SU-DHL-6 (cell line): ENCODE measurements around the gene SIGLEC1.

Experiments used
- H2AFZ ChIP-seq: fragments of 200-600 bp; sonication (generic); 2 replicates; pipeline ENCODE4 v1.6.1; 2014; ENCODE audit warnings: low read depth, mild to moderate bottlenecking, moderate library complexity, mixed read lengths, antibody characterized with exemption, low read length; ENCODE audit not compliant: severe bottlenecking
- H3F3A ChIP-seq: fragments of 200-600 bp; shearing (Covaris generic); 2 replicates; pipeline ENCODE4 v1.6.0; 2016; ENCODE audit warnings: antibody characterized with exemption, mild to moderate bottlenecking; ENCODE audit not compliant: insufficient read depth
- H3K27ac ChIP-seq: fragments of 200-600 bp; sonication (generic); 2 replicates; pipeline ENCODE4 v1.5.1; 2016; ENCODE audit warnings: low read depth, mild to moderate bottlenecking, low read length, moderate library complexity, mixed read lengths
- H3K27me3 ChIP-seq: fragments of 200-600 bp; sonication (generic), shearing (Covaris generic); 2 replicates; pipeline ENCODE4 v1.6.0; 2014; ENCODE audit warnings: mild to moderate bottlenecking, low read length
- H3K36me3 ChIP-seq: fragments of 200-600 bp; sonication (generic); 2 replicates; pipeline ENCODE4 v1.6.1; 2014; ENCODE audit warnings: mild to moderate bottlenecking, low read length, mixed read lengths
- H3K4me2 ChIP-seq: fragments of 300-600, 200-600 bp; shearing (Covaris generic), sonication (generic); 2 replicates; pipeline ENCODE4 v1.6.0; 2014; ENCODE audit warnings: low read length, low read depth, mild to moderate bottlenecking; ENCODE audit not compliant: poor library complexity, severe bottlenecking
- H3K4me3 ChIP-seq: fragments of 200-600 bp; sonication (generic); 2 replicates; pipeline ENCODE4 v1.5.1; 2014; ENCODE audit warnings: antibody characterized with exemption, low read length, mild to moderate bottlenecking, mixed read lengths; ENCODE audit not compliant: insufficient read depth, poor library complexity, severe bottlenecking
- H3K79me2 ChIP-seq: fragments of 200-600 bp; sonication (generic); 2 replicates; pipeline ENCODE4 v1.6.1; 2014; ENCODE audit warnings: mild to moderate bottlenecking, low read length, moderate library complexity; ENCODE audit not compliant: insufficient read depth
- H3K9ac ChIP-seq: fragments of 200-600 bp; sonication (generic); 2 replicates; pipeline ENCODE4 v1.7.0; 2014; ENCODE audit warnings: mild to moderate bottlenecking, low read length
- H3K9me2 ChIP-seq: fragments of 200-600 bp; sonication (generic); replicated peaks from 2 replicates; pipeline ENCODE4 v1.6.1; 2014; ENCODE audit warnings: low read length; ENCODE audit not compliant: insufficient read depth
- H3K9me3 ChIP-seq: fragments of 200-600 bp; sonication (generic); 2 replicates; pipeline ENCODE4 v1.6.1; 2014; ENCODE audit warnings: low read length, mixed read lengths; ENCODE audit not compliant: insufficient read depth
- H4K20me1 ChIP-seq: fragments of 200-600 bp; sonication (generic); 2 replicates; pipeline ENCODE4 v1.6.1; 2014; ENCODE audit warnings: low read depth, mild to moderate bottlenecking, antibody characterized with exemption, low read length, moderate library complexity, mixed read lengths
- CTCF ChIP-seq: fragments of 200-600 bp; sonication (generic); IDR thresholded peaks from one replicate; pipeline ENCODE4 v1.5.1; 2017; ENCODE audit warnings: antibody characterized with exemption, mild to moderate bottlenecking, low read length, moderate library complexity; ENCODE audit not compliant: insufficient read depth, poor library complexity, severe bottlenecking
- EZH2phosphoT487 ChIP-seq: fragments of 200-600 bp; sonication (generic), shearing (Covaris generic); conservative IDR thresholded peaks from 2 replicates; pipeline ENCODE4 v1.6.1; 2018; ENCODE audit warnings: mild to moderate bottlenecking, antibody characterized with exemption, low read length, moderate library complexity, mixed read lengths

SIGLEC1 gene

GRCh38 chr20:3667434-3668037 lies 44.9 kb downstream of the SIGLEC1 start:
- H3K79me2 ChIP-seq, result no peaks in the 10 kb centered on the region
- no peak overlapping the region for H3K9ac ChIP-seq
- no peaks in the 10 kb centered on the region for H3K9me2 ChIP-seq
- H4K20me1 ChIP-seq, result no peaks in the 10 kb centered on the region
- no peak overlapping the region for H3K4me2 ChIP-seq
- no peaks in the 10 kb centered on the region for H3K9me3 ChIP-seq
- H3K27me3 ChIP-seq, result no peaks in the 10 kb centered on the region
- no peaks in the 10 kb centered on the region for H3F3A ChIP-seq
- H2AFZ ChIP-seq, result no peak overlapping the region
- H3K4me3 ChIP-seq, result no peak overlapping the region
- TF ChIP-seq EZH2phosphoT487 (no peak), CTCF (no peak)
- no peaks in the 10 kb centered on the region for H3K36me3 ChIP-seq
- H3K27ac ChIP-seq, result no peak overlapping the region

- H3K27me3 ChIP-seq, result no peaks in the 10 kb centered on the region
- H4K20me1 ChIP-seq, result no peaks in the 10 kb centered on the region
- H3F3A ChIP-seq, result no peaks in the 10 kb centered on the region
- no peak overlapping the region for H3K4me2 ChIP-seq
- no peak overlapping the region for H3K4me3 ChIP-seq
- no peaks in the 10 kb centered on the region for H3K9me3 ChIP-seq
- H3K27ac ChIP-seq, result no peak overlapping the region
- TF ChIP-seq CTCF (no peak), EZH2phosphoT487 (no peak)
- H3K9me2 ChIP-seq, result no peaks in the 10 kb centered on the region
- H3K79me2 ChIP-seq, result no peaks in the 10 kb centered on the region
- H3K9ac ChIP-seq, result no peak overlapping the region
- H3K36me3 ChIP-seq, result no peaks in the 10 kb centered on the region
- no peak overlapping the region for H2AFZ ChIP-seq
Observed at GRCh38 chr20:3663858-3664257, 48.5 kb downstream of the SIGLEC1 start.

- H3K9me3 ChIP-seq, result no peaks in the 10 kb centered on the region
- no peak within 1 kb of the TSS for H3K9ac ChIP-seq
- no peaks in the 10 kb centered on the region for H3K36me3 ChIP-seq
- no peak within 1 kb of the TSS for H2AFZ ChIP-seq
- TF ChIP-seq EZH2phosphoT487 (no peak), CTCF (no peak)
- H3F3A ChIP-seq, result no peaks in the 10 kb centered on the region
- H3K4me3 ChIP-seq, result no peak within 1 kb of the TSS
- no peaks in the 10 kb centered on the region for H4K20me1 ChIP-seq
- no peaks in the 10 kb centered on the region for H3K79me2 ChIP-seq
- no peaks in the 10 kb centered on the region for H3K27me3 ChIP-seq
- no peak within 1 kb of the TSS for H3K4me2 ChIP-seq
- no peak within 1 kb of the TSS for H3K27ac ChIP-seq
- H3K9me2 ChIP-seq, result no peaks in the 10 kb centered on the region
Observed at GRCh38 chr20:3663031-3663701, 49.2 kb downstream of the SIGLEC1 start, which contains the start of gene GFRA4. Gene GFRA4 (minus strand): TSS chr20:3663399. CDS start chr20:3663399, 0 bp downstream.
